Activated T-cell treated with anti-CD3 and anti-CD28 coated beads, Interleukin-2, amount 50 U/mL, for 1 hour (primary cell): ENCODE results near the gene JAM3.

ENCODE experiments used
- DNase-seq: peaks from one replicate; pipeline ENCODE4 v3.0.0-alpha.2; 2020

JAM3 gene

DNA sequence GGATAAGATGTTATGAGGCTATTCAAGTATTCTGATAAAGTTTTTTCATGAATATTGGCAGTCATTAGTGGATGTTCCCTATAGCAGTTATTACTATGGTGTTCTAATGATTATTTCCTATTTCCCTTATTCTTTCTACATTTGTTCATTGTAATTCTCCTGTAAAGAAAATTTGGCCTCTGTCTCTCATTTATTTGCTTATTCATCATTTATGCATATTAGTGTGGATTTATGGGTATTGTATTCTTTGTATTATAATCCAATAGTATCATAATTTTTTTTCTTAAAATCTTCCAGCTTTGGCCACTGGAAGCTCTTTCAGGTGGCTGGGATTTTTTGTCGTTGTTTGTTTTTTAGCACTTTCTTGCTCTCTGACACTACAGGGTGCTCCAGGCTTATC, 47.3 kb downstream of the JAM3 start:
- DNase-seq: no peak

DNA sequence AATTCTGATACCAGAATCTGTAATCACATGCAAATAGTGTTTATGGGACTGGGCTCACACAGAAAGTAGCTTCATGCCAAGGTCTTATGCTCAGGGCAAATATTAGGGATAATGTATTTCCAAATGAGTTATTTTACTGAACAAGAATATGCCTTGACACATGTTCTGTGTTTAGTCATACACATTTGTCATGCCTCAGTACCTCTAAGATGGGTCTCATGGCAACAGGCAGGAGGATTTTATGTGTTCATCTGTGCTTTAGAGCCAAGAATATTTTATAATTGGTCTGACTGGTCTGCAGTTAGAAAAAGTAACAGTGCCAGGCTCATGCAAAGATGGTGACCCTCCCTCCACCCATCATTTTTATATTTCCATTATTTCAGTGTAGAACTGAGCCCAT, 49.1 kb downstream of the JAM3 start:
- no peak for DNase-seq

GRCh38 chr11:134119094-134119493, 50.2 kb downstream of the JAM3 start:
- DNase-seq: no peak

- no peak for DNase-seq
Measured at GRCh38 chr11:134120143-134120850, 51.4 kb downstream of the JAM3 start.

DNA sequence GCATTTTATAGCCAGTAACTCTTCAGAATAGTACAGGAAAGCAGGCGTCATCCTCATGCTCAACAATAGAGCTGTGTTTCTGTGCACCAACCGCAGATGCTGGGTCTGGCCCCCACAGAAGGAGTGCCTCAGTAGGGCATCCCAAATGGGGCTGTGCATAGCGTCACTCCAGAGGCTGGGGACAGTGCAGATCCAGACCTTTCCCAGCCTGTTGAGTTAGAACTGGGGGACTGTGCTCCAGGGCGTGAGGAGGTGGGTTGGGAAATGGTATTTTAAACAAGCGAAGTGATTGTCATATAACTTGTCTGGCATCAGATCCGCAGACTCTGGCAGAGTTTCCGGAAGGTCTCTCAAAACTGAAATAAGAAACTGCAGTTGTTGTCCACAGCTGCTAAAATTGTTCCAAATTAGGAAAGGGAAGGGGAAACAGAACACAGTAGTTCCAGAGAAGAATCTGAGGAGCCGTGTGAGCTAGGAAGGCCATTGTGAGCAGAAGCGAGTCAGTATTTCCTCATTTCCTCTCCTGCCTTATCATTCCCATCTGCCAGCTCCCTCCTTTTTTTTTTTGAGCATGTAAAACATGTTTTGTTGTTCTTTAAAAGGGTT, 52.2 kb downstream of the JAM3 start:
- DNase-seq: no peak

- DNase-seq: peak; percentile 30
Measured at GRCh38 chr11:134124660-134125451, 56.0 kb downstream of the JAM3 start.

GRCh38 chr11:134125507-134125906, 56.6 kb downstream of the JAM3 start:
- DNase-seq: no peak

GRCh38 chr11:134126217-134126822, 57.4 kb downstream of the JAM3 start:
- no peak for DNase-seq

DNA sequence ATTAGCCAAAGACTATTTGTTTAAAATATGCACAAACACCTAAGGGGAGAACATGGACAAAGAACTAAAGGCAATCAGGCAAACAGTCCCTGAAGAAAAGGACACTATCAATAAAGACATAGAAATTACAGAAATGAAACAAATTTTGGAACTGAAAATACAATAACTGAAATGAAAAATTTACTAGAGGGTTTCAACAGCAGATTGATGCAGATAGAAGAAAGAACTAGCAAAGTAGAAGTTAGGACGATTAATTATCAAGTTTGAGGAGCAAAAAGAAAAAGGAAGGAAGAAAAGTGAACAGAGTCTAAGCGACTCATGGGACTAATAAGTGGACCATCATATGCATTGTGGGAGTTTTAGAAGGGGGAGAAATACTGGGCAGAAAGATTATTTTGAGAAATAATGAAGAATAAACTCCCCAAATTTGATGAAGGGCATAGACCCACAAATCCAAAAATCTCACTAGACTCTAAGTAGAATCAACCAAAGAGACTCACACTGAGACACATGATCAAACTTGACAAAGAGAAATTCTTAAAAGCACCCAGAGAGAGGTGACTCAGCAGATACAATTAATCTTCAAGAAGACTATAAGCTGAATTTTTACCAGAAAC, 62.9 kb downstream of the JAM3 start:
- DNase-seq: no peak

GRCh38 chr11:134132808-134133207, 63.9 kb downstream of the JAM3 start:
- DNase-seq: no peak

DNA sequence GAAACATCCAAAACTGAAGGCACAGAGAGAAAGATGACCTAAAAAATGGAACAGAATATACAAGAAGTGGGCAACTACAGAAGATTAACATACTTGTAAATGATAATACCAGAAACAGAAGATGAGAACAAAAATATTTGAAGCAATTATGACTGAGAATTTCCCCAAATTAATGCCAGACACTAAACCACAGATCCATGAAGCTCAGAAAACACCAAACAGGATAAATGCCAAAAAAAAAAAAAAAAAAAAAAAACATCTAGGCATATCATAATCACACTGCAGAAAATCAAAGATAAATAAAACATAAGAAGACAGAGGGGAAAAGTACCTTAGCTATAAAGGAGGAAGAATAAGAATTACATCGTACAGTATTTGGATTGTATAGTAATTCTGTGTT, 65.3 kb downstream of the JAM3 start:
- DNase-seq: no peak

GRCh38 chr11:134138376-134138775, 69.5 kb downstream of the JAM3 start:
- DNase-seq: no peak

DNA sequence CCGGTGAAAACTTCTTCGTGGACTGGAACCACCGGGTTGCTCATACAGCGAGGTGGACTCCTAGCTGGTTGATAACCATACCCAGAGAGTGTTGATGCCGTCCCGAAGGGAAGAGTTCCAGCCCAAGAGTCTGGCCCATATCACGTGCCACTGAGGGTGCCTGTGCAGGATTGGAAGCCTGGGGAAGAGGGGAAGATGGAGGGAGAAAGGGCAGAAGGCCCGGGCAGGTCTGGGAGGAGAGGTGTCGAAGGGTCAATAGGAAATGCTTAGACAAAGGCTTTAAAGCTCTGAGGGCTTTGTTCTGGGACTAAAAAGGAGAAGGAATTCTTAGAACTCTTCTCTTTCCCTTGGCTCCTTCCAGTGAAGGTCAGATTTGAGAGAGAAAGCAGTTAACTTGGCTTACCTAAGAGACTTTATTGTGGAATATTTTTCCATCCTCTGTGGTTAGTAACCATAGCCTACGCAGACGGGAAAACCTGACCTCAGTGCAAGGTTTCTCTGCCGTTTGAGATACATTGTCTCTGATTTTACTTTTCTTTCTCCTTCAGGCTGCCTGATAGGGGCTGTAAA, 70.5 kb downstream of the JAM3 start:
- no peak for DNase-seq

DNA sequence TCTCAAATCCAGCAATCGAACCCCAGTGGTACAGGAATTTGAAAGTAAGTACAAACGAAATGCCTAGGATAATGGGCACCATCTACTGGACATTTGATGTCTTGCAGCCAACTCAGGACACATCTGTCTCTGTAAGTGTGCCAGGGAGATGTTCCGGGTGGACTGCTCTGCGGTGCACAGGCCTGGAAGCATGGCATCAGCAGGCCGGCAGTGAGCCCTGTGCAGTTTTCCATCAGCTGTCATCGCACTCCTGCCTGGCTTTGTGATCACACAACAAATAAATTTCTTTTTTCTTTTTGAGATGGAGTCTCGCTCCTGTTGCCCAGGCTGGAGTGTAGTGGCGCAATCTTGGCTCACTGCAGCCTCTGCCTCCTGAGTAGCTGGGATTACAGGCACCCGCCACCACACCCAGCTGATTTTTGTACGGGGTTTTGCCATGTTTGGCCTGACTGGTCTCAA, 71.0 kb downstream of the JAM3 start:
- DNase-seq: no peak

GRCh38 chr11:134140961-134141490, 72.2 kb downstream of the JAM3 start:
- no peak for DNase-seq

DNA sequence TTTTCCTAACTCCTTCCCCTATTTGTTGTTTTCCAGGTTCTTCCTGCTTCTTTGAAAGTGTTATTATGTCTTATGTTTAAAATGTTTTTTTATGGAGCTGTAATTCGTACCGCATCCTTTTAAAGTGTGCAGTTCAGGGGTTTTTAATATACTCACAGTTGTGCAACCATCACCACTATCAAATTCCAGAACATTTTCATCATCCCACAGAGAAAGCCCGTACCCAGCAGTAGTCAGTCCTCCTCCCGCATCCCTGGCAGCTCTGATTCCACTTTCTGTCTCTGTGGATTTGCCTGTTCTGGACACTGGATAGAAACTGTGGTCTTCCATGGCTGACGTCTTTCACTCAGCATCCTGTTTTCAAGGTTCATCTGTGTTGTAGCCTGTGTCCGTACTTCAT, 73.7 kb downstream of the JAM3 start:
- no peak for DNase-seq

GRCh38 chr11:134143801-134144200, 74.9 kb downstream of the JAM3 start:
- DNase-seq: no peak

DNA sequence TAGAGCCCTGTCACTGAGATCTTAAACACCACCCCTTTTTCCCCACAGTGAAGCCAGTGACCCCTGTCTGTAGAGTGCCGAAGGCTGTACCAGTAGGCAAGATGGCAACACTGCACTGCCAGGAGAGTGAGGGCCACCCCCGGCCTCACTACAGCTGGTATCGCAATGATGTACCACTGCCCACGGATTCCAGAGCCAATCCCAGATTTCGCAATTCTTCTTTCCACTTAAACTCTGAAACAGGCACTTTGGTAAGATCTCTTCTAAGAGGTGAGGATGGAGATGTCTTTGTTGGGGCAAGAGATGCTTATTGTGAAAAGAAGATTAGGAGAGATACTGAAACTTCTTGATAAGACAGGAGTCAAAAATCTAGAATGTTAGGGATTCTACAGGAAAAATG, 75.9 kb downstream of the JAM3 start:
- DNase-seq: no peak

- no peak for DNase-seq
Measured at GRCh38 chr11:134145715-134146114, 76.8 kb downstream of the JAM3 start.

DNA sequence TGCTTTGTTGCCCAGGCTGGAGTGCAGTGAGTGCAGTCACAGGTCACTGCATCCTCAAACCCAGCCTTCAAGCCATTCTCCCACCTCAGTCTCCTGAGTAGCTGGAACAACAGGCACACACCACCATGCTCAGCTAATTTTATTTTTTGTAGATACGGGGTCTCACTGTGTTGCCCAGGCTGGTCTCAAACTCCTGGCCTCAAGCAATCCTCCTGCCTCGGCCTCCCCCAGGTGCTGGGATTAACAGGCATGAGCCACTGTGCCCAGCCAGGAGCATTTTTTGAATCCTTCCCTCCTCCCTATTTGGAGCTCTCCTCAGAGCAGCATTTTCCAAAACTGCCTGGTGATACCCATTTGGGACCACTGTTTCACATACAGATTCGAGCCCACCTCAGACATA, 77.7 kb downstream of the JAM3 start:
- no peak for DNase-seq

DNA sequence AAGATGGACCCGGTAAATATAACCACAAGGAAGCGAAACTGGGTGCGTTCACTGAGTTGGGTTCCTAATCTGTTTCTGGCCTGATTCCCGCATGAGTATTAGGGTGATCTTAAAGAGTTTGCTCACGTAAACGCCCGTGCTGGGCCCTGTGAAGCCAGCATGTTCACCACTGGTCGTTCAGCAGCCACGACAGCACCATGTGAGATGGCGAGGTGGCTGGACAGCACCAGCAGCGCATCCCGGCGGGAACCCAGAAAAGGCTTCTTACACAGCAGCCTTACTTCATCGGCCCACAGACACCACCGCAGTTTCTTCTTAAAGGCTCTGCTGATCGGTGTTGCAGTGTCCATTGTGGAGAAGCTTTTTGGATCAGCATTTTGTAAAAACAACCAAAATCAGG, 80.5 kb downstream of the JAM3 start:
- no peak for DNase-seq

GRCh38 chr11:134150195-134150903, 81.5 kb downstream of the JAM3 start:
- DNase-seq: no peak
